ENCODE measurements around the gene RWDD2A.

- TF ChIP-seq CTCF (IDR thresholded peaks at IDR 0.05; ENCODE audit: borderline replicate concordance, extremely low read depth, low read length, poor library complexity, severe bottlenecking) (no peak), EZH2 (IDR thresholded peaks at IDR 0.05; ENCODE audit: borderline replicate concordance, low read depth, low read length, severe bottlenecking) (no peak)
Observed at GRCh38 chr6:83199863-83200225, 6.7 kb downstream of the RWDD2A start.
